Trophoblast cell (in vitro differentiated cells and primary cell): ENCODE results near the gene SPEF1.

ENCODE experiments used
- DNase-seq, 2 donors: peaks; one replicate each; pipeline ENCODE4 v3.0.0-alpha.2; 2016
- H2AFZ ChIP-seq: 2 replicates; pipeline ENCODE4 v1.6.1; 2013; ENCODE audit warnings: low read length, moderate library complexity, mild to moderate bottlenecking; ENCODE audit not compliant: insufficient read depth, poor library complexity
- H2AK5ac ChIP-seq: 2 replicates; pipeline ENCODE4 v1.6.1; 2013; ENCODE audit warnings: mild to moderate bottlenecking, low read length
- H2BK120ac ChIP-seq: 2 replicates; pipeline ENCODE4 v1.6.1; 2013; ENCODE audit warnings: low read length, mild to moderate bottlenecking, moderate library complexity; ENCODE audit not compliant: insufficient read depth, poor library complexity
- H2BK12ac ChIP-seq: 2 replicates; pipeline ENCODE4 v1.6.1; 2013; ENCODE audit warnings: mild to moderate bottlenecking, low read length, moderate library complexity
- H2BK5ac ChIP-seq: 2 replicates; pipeline ENCODE4 v1.6.1; 2013; ENCODE audit warnings: low read length, low read depth, moderate library complexity, mild to moderate bottlenecking; ENCODE audit not compliant: poor library complexity
- H3K14ac ChIP-seq: 2 replicates; pipeline ENCODE4 v1.6.1; 2013; ENCODE audit warnings: mild to moderate bottlenecking, low read length
- H3K18ac ChIP-seq: 2 replicates; pipeline ENCODE4 v1.6.1; 2013; ENCODE audit warnings: mild to moderate bottlenecking, low read length
- H3K23ac ChIP-seq: 2 replicates; pipeline ENCODE4 v1.6.1; 2013; ENCODE audit warnings: low read length
- H3K27ac ChIP-seq: 2 replicates; pipeline ENCODE4 v1.5.1; 2013; ENCODE audit warnings: low read depth, mild to moderate bottlenecking, inconsistent platforms, low read length, moderate library complexity
- H3K27me3 ChIP-seq: 2 replicates; pipeline ENCODE4 v1.6.1; 2013; ENCODE audit warnings: inconsistent platforms, mild to moderate bottlenecking, low read length, moderate library complexity; ENCODE audit not compliant: insufficient read depth
- H3K36me3 ChIP-seq, 2 experiments: 1 replicate in 1 of 2; 2 replicates in 1 of 2; pipeline ENCODE4 v1.6.1; 2013; ENCODE audit warnings: low read length in 2 of 2, mild to moderate bottlenecking in 2 of 2, moderate library complexity in 1 of 2; ENCODE audit not compliant: insufficient read depth in 2 of 2, control insufficient read depth in 1 of 2
- H3K4ac ChIP-seq: 2 replicates; pipeline ENCODE4 v1.6.1; 2013; ENCODE audit warnings: low read depth, mild to moderate bottlenecking, low read length, moderate library complexity
- H3K4me1 ChIP-seq, 2 experiments: 1 replicate in 1 of 2; 2 replicates in 1 of 2; pipeline ENCODE4 v1.6.1; 2013; ENCODE audit warnings: low read length in 2 of 2, mild to moderate bottlenecking in 2 of 2, moderate library complexity in 1 of 2; ENCODE audit not compliant: insufficient read depth in 2 of 2, control insufficient read depth in 1 of 2
- H3K4me2 ChIP-seq: 2 replicates; pipeline ENCODE4 v1.6.1; 2013; ENCODE audit warnings: inconsistent platforms, mild to moderate bottlenecking, low read length, moderate library complexity
- H3K4me3 ChIP-seq: 2 replicates; pipeline ENCODE4 v1.5.1; 2013; ENCODE audit warnings: mild to moderate bottlenecking, low read depth, low read length, inconsistent platforms
- H3K79me1 ChIP-seq: one replicate; pipeline ENCODE4 v1.6.1; 2013; ENCODE audit warnings: low read length
- H3K79me2 ChIP-seq: 2 replicates; pipeline ENCODE4 v1.6.1; 2013; ENCODE audit warnings: low read length, mild to moderate bottlenecking; ENCODE audit not compliant: control insufficient read depth, insufficient read depth, poor library complexity
- H3K9ac ChIP-seq: 2 replicates; pipeline ENCODE4 v1.6.1; 2013; ENCODE audit warnings: mild to moderate bottlenecking, low read length
- H3K9me3 ChIP-seq: 2 replicates; pipeline ENCODE4 v1.6.1; 2013; ENCODE audit warnings: low read depth, mild to moderate bottlenecking, control low read depth, inconsistent platforms, low read length; ENCODE audit not compliant: insufficient read depth
- H4K12ac ChIP-seq: 2 replicates; pipeline ENCODE4 v1.6.1; 2013; ENCODE audit warnings: low read depth, mild to moderate bottlenecking, low read length, moderate library complexity
- H4K8ac ChIP-seq: 2 replicates; pipeline ENCODE4 v1.6.1; 2013; ENCODE audit warnings: low read depth, mild to moderate bottlenecking, low read length, moderate library complexity
- H4K91ac ChIP-seq: one replicate; pipeline ENCODE4 v1.6.1; 2013; ENCODE audit warnings: low read depth, mild to moderate bottlenecking, low read length, moderate library complexity
- WGBS: extraction: QIAGEN DNeasy Blood & Tissue Kit; methylation state at CpG from one replicate; pipeline ENCODE4 v1.1.7; 2013; ENCODE audit warnings: missing lambda C conversion rate; ENCODE audit not compliant: insufficient read length, insufficient coverage; ENCODE audit errors: extremely low coverage; 5-methylcytosine and 5-hydroxymethylcytosine counted together

The SPEF1 gene

DNA sequence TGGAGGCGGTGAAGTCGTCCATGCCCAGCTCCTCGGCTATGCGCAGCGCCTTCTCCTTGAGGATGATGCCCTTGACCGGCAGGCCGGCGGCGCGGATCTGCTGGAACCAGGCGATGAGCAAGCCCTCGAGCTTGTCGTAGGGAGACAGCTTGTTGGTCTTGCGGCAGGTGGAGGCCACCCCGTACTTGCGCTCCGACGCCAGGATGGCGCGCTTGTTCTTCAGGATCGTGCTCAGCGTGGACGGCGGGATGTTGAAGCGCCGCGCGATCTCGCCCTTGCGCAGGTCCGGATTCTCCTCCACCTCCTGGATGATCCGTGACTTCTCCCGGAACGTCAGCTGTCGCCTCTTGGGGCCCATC lies 4.9 kb upstream of the SPEF1 start:
- Histone ChIP-seq H3K23ac (no peak overlapping the region), H2BK5ac (no peak overlapping the region), H3K4me3 (peak overlapping the region; percentile 74), H2BK120ac (no peak overlapping the region), H3K4me2 (peak overlapping the region; percentile 81), H3K9ac (peak overlapping the region; percentile 78), H3K27ac (no peak overlapping the region), H3K18ac (peak overlapping the region; percentile 65), H3K9me3 (peaks cover 2% of the 10 kb centered on the region), H3K27me3 (no peaks in the 10 kb centered on the region), H2AK5ac (peak overlapping the region; percentile 78), H2BK12ac (no peak overlapping the region), H3K79me2 (peaks cover 5% of the 10 kb centered on the region), H4K91ac (peak overlapping the region; percentile 16), H3K4me1 (peaks cover 21 to 32% of the 10 kb centered on the region in 2 experiments), H3K79me1 (peaks cover 3% of the 10 kb centered on the region), H3K36me3 (peaks cover 8 to 12% of the 10 kb centered on the region in 2 experiments), H2AFZ (peak overlapping the region; percentile 53), H4K8ac (peak overlapping the region; percentile 81), H3K14ac (peak overlapping the region; percentile 36), H4K12ac (peak overlapping the region; percentile 71), H3K4ac (peak overlapping the region; percentile 18)
- WGBS, result no CpG with 5 or more reads among the region's 35 CpGs
- DNase-seq, result peak; percentile 47 to 61

- H3K18ac ChIP-seq, result peak overlapping the region; percentile 65
Measured at GRCh38 chr20:3785240-3786125, 4.2 kb upstream of the SPEF1 start.

DNA sequence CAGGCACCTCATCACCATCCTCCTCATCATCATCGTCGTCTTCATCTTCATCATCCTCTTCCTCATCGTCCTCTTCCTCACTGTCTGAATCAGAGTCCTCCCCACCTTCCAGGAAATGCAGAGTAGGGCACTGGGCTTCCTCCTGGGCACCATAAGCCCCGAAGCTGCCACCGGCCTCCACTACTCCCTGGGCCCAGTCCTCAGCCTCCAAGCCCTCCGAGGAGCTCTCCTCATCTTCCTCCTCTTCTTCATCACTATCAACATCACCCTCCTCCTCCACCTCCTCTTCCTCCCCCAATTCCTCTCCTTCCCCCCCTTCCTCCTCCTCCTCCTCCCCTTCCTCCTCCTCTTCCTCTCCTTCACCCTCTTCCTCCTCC lies 3.6 kb upstream of the SPEF1 start:
- no peak overlapping the region for H3K27ac ChIP-seq
- peaks cover 21 to 34% of the 10 kb centered on the region in 2 experiments for H3K4me1 ChIP-seq
- no peak overlapping the region for H3K9ac ChIP-seq
- no peak overlapping the region for H3K4me2 ChIP-seq
- no peak for DNase-seq
- H2BK12ac ChIP-seq, result no peak overlapping the region
- H3K79me2 ChIP-seq, result peaks cover 5% of the 10 kb centered on the region
- H3K36me3 ChIP-seq, result peaks cover 8 to 12% of the 10 kb centered on the region in 2 experiments
- H2AK5ac ChIP-seq, result no peak overlapping the region
- H3K27me3 ChIP-seq, result no peaks in the 10 kb centered on the region
- no peak overlapping the region for H4K91ac ChIP-seq
- H3K23ac ChIP-seq, result no peak overlapping the region
- H2BK5ac ChIP-seq, result no peak overlapping the region
- peaks cover 3% of the 10 kb centered on the region for H3K9me3 ChIP-seq
- no peak overlapping the region for H3K14ac ChIP-seq
- H2BK120ac ChIP-seq, result no peak overlapping the region
- H3K18ac ChIP-seq, result no peak overlapping the region
- H2AFZ ChIP-seq, result no peak overlapping the region
- H3K4me3 ChIP-seq, result no peak overlapping the region
- peaks cover 3% of the 10 kb centered on the region for H3K79me1 ChIP-seq
- no peak overlapping the region for H4K8ac ChIP-seq
- H4K12ac ChIP-seq, result no peak overlapping the region
- H3K4ac ChIP-seq, result no peak overlapping the region
- 100% methylated on average over 3 of the region's 6 CpGs for WGBS

More at GRCh38 chr20:3785240-3786125, 4.2 kb upstream of the SPEF1 start:
- Histone ChIP-seq H3K4ac (peak overlapping the region; percentile 18), H3K4me2 (peak overlapping the region; percentile 81), H2BK5ac (no peak overlapping the region), H3K79me2 (peaks cover 5% of the 10 kb centered on the region), H2BK120ac (no peak overlapping the region), H4K12ac (peak overlapping the region; percentile 71), H3K36me3 (peaks cover 8 to 12% of the 10 kb centered on the region in 2 experiments), H3K4me3 (peak overlapping the region; percentile 74), H4K8ac (peak overlapping the region; percentile 81), H3K9me3 (peaks cover 3% of the 10 kb centered on the region), H3K27me3 (no peaks in the 10 kb centered on the region), H2AK5ac (peak overlapping the region; percentile 78), H4K91ac (peak overlapping the region; percentile 16), H3K14ac (peak overlapping the region; percentile 36), H3K23ac (no peak overlapping the region), H2BK12ac (no peak overlapping the region), H2AFZ (peak overlapping the region; percentile 53), H3K79me1 (peaks cover 3% of the 10 kb centered on the region), H3K4me1 (peaks cover 21 to 34% of the 10 kb centered on the region in 2 experiments), H3K9ac (peak overlapping the region; percentile 78), H3K27ac (no peak overlapping the region)
- DNase-seq, result no peak
- WGBS, result no CpG with 5 or more reads among the region's 79 CpGs

DNA sequence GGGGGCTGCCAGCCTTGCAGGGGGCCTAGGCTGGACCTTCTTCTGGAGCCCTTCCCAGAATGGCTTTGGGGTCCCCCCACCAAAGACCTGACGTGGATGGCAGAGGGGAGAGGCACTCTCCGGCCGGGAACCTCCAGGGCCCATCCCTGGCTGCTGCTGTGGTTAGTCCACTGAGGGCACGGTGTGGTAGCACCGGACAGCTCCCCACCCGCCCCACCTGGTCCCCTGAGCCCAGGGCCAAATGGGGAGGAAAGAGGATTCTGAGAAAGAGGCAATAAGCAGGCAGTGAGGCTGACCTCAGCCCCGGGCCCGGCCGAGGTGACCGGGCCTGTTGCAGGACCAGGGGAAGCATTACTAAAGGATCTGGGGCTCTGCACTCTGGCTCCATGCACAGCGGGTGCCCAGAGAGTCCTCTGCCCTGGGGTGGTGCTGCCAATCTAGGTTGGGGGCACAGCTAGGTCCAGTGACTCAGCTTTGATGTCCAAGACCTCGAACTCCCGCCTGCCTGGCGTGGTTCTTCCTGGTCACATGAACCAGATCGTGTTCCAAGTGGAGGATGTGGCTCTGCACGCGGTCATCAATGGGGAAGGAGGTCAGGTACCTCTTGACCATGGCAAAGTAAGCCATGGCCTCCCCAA lies 3.1 kb upstream of the SPEF1 start:
- no peak overlapping the region for H3K18ac ChIP-seq
- H3K4me2 ChIP-seq, result no peak overlapping the region
- no peak overlapping the region for H4K8ac ChIP-seq
- no peak overlapping the region for H3K23ac ChIP-seq
- H2BK5ac ChIP-seq, result no peak overlapping the region
- peaks cover 8 to 12% of the 10 kb centered on the region in 2 experiments for H3K36me3 ChIP-seq
- H3K4me3 ChIP-seq, result no peak overlapping the region
- H2BK12ac ChIP-seq, result no peak overlapping the region
- H3K4ac ChIP-seq, result no peak overlapping the region
- no peak overlapping the region for H4K91ac ChIP-seq
- peaks cover 3% of the 10 kb centered on the region for H3K9me3 ChIP-seq
- no CpG with 5 or more reads among the region's 17 CpGs for WGBS
- H3K14ac ChIP-seq, result no peak overlapping the region
- no peak overlapping the region for H4K12ac ChIP-seq
- H3K27me3 ChIP-seq, result no peaks in the 10 kb centered on the region
- H3K9ac ChIP-seq, result no peak overlapping the region
- no peak overlapping the region for H3K27ac ChIP-seq
- no peak overlapping the region for H2BK120ac ChIP-seq
- DNase-seq, result no peak
- no peak overlapping the region for H2AFZ ChIP-seq
- peaks cover 3% of the 10 kb centered on the region for H3K79me1 ChIP-seq
- H3K79me2 ChIP-seq, result peaks cover 5% of the 10 kb centered on the region
- H2AK5ac ChIP-seq, result no peak overlapping the region
- peaks cover 21 to 34% of the 10 kb centered on the region in 2 experiments for H3K4me1 ChIP-seq
